ENCODE measurements around the gene OTOP1.
A peak's percentile ranks its signal among the peaks of the same experiment; 100 is the strongest.
"Not testable (repeated sequence)": the region's sequence is repeated elsewhere in the genome, so short reads cannot be mapped to it uniquely, and the experiment has no call there.

The OTOP1 gene

DNA sequence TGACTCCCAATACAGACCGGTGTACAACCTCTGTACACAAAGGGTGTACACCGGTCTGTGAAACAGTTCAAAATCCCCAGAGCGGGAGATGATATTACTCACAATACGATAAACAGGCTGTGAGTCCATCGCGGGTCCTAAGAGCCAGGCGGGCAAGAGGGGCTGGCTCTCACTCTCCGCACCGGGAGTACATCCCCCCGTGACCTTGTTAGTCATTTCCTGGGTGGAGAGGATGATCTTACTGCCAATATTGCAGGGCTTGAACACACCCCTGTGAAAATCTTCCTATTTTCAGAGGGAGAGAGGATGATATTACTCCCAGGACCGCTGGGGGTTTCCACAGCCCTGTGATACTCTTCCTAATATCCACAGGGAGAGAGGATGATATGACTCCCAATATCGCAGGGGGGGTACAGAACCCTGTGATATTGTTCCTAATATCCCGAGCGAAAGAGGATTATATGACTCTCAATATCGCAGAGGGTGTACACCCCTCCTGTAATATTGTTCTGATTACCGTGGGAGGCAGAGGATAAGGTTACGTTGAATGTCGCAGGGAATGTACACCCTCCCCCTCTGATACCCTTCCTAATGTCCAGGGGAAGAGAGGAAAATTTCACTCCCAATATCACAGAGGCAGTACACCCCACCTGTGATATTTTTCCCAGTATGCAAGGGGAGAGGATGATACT lies 60.9 kb downstream of the OTOP1 start:
- not testable (repeated sequence) for DNase-seq (ENCODE audit: extremely low read depth in 1 of 2, low read depth in 1 of 2)

DNA sequence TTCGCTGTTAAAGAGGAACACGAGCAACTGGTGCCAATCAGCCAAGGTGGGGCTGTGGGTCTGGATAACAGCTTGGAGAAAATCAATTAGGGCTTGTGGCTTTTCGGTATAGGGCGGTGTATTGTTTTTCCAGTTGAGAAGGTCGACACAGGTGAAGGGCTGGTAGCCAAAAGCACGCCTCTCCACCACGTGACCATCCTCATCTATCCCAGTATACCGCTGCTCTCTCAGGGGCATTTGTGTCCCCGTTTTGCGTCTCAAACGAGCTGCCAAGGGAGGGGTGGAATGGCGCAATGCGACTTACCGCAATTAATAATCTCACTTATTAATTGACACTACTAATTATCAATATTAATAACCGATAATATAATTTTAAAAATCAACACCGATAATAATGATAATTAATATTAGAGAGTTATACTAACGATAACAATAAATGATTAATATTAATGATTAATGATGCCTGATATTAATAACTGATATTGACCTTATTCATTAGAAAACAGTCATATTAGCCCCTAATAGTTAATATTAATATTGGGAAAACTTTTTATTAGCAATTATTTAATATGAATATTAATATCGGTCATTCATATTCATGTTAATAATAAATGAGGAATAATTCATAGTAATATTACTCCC lies 62.1 kb downstream of the OTOP1 start:
- DNase-seq (ENCODE audit: extremely low read depth in 1 of 2, low read depth in 1 of 2): not testable (repeated sequence)

DNA sequence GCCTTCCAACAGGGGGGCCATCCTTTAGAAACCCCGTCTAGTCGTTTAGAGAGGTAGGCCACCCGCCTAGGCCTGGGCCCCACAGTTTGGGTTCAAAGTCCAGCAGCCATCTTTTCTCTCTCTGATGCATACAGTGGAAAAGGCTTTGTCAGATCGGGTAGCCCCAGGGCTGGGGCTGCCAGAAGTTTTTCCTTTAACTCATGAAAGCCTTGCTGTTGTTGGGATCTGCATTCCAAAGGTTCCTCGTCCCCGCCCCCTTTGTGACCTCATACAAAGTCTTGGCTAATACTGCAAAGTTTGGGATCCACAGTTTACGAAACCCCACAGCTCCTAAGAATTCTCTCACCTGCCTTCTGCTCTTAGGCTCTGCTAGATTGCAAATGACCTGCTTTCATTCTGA lies 64.5 kb downstream of the OTOP1 start:
- not testable (repeated sequence) for DNase-seq (ENCODE audit: extremely low read depth in 1 of 2, low read depth in 1 of 2)

DNA sequence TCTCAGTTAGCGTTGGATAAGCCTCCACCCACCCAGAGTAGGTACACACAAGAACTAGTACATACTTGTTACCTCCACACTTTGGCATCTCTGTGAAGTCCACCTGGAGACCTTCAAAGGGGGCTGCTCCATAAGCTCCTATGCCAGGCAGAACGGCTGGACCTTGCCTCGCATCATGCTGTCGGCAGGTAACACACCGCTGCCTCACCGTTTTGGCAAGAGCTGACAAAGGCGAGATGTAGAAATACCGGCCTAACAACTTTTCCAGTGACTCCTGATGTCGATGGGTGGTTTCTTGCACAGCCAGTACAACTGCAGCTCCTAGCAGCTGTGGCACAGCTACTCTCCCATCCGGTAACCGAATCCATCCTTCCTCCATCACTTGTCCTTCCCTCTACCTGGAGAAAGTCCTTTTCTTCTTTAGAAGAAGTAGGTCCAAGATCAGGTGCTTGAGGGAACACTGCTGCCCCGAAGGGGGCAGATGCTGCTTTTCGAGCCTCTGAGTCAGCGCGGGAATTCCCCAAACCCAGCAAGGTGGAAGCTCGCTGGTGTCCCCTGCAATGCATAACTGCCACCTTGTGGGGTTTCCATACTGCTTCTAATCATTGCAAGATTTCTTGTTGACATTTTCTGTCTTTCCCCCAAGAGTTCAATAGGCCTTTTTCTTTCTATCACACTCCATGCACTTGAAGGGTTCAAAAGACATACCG lies 65.6 kb downstream of the OTOP1 start:
- DNase-seq (ENCODE audit: extremely low read depth in 1 of 2, low read depth in 1 of 2): not testable (repeated sequence)

DNA sequence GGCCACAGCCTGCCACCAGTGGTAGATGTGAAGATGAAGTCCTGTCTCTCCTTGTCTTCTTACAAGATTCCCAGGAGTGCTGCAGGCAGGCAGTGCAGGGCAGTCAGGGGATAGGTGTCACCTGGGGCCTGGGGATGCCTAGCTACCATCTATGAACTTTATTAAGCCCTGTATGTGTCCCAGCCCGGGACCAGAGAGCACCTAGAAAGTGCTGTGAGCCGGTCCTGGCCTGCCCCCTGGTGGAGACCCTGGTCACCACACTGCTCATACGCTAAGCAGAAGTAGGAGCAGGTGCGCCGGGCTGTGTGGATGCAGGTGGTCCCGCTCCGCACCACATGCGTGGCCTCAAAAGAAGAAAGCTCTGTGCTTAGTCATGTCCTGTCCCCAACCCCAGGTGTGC lies 81.1 kb downstream of the OTOP1 start:
- DNase-seq (ENCODE audit: extremely low read depth in 1 of 2, low read depth in 1 of 2): peak; percentile 11 to 15

DNA sequence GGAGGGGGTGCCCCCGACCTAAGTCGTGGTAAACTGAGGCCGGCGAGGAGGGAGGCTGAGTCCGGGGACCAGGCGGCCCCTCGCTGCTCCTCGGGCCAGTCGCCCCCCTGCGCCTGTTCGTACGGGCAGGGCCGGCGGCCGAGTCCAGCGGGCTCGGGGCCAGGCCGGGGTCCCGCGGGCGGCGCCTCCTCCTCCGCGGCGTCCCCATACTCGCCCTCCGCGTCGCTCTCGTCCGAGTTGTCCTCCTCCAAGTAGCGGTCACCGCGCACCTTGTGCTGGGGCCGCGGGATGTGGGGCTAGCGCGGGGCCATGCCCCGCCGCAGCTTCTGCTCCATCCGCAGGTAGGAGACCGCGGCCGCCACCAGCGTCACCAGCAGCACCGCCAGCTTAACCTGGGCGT lies 83.4 kb downstream of the OTOP1 start:
- not testable (repeated sequence) for DNase-seq (ENCODE audit: extremely low read depth in 1 of 2, low read depth in 1 of 2)

DNA sequence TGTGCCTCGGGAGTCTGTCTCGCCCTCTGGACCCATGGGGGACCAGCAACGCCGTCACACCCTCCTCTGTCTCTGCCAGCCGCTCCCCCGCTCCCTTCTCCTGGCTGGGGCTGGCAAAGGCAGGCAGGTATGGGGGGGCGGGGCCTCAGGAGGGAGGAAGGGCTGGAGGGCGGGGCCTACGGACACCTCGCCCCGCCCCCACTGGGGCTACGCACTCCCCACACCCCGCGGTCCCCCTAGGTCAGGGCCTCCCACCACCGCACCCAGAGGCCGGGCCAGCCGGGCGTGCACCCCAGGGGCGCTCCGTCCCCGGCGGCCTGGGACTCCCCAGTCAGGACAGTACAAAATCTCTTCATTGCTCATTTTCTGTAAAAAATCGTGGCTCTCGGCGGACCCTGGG lies 84.0 kb downstream of the OTOP1 start:
- not testable (repeated sequence) for DNase-seq (ENCODE audit: extremely low read depth in 1 of 2, low read depth in 1 of 2)

DNA sequence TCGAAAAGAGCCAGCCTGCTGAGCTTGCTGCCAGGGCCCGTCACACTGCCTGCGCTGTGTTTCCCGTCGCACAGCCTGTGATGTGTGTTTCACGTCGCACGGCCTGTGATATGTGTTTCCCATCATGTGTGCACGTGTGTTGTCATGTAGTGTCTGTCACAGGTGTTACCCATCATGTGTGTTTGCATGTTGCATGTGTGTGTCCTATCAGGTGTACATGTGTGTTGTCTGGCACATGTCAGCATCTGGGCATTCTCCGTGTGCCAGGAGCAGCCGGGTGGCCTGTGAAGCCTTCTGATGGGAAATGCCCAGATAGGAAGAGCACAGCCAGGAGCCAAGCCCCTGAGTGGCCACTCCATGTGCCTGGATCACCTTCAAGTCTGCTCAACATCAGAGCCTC lies 85.5 kb downstream of the OTOP1 start:
- not testable (repeated sequence) for DNase-seq (ENCODE audit: extremely low read depth in 1 of 2, low read depth in 1 of 2)
